OCI-LY3 (cell line): ENCODE data around the gene RABEPK.
"Not testable (repeated sequence)": the region's sequence is repeated elsewhere in the genome, so short reads cannot be mapped to it uniquely, and the experiment has no call there.

Source experiments
- H2AFZ ChIP-seq: fragments of 200-600, 300-600 bp; shearing (Covaris generic); 2 replicates; pipeline ENCODE4 v1.6.0; 2014; ENCODE audit warnings: antibody characterized with exemption, low read depth, low read length
- H3K27ac ChIP-seq: fragments of 200-600, 300-600 bp; sonication (generic); 2 replicates; pipeline ENCODE4 v1.5.1; 2014; ENCODE audit warnings: mild to moderate bottlenecking, low read length, moderate library complexity, mixed read lengths
- H3K27me3 ChIP-seq: fragments of 200-600, 300-600 bp; sonication (generic); 2 replicates; pipeline ENCODE4 v1.6.1; 2014; ENCODE audit warnings: low read depth, low read length, mixed read lengths
- H3K36me3 ChIP-seq: fragments of 200-600, 300-600 bp; sonication (generic); replicated peaks from 2 replicates; pipeline ENCODE3; 2014; ENCODE audit warnings: low read depth, low read length, mixed read lengths
- H3K4me1 ChIP-seq: fragments of 300-600, 200-600 bp; sonication (generic); 2 replicates; pipeline ENCODE4 v1.6.1; 2014; ENCODE audit warnings: low read length, mixed read lengths
- H3K4me2 ChIP-seq: fragments of 200-600, 300-600 bp; sonication (generic); 2 replicates; pipeline ENCODE4 v1.6.1; 2014; ENCODE audit warnings: low read length, mixed read lengths
- H3K4me3 ChIP-seq: fragments of 300-600, 200-600 bp; sonication (generic); 2 replicates; pipeline ENCODE4 v1.5.1; 2014; ENCODE audit warnings: antibody characterized with exemption, mild to moderate bottlenecking, low read length, moderate library complexity
- H3K79me2 ChIP-seq: fragments of 300-600, 200-600 bp; shearing (Covaris generic); 2 replicates; pipeline ENCODE4 v1.6.1; 2014; ENCODE audit warnings: mild to moderate bottlenecking, low read length, mixed read lengths
- H3K9ac ChIP-seq: fragments of 300-600, 200-600 bp; shearing (Covaris generic); 2 replicates; pipeline ENCODE4 v1.6.0; 2014; ENCODE audit warnings: mild to moderate bottlenecking, low read length, moderate library complexity
- H3K9me3 ChIP-seq: fragments of 200-600, 300-600 bp; shearing (Covaris generic); 2 replicates; pipeline ENCODE4 v1.6.1; 2014; ENCODE audit warnings: low read length, mixed read lengths; ENCODE audit not compliant: insufficient read depth
- H4K20me1 ChIP-seq: fragments of 200-600, 300-600 bp; sonication (generic); 2 replicates; pipeline ENCODE4 v1.6.1; 2016; ENCODE audit warnings: low read length, mixed read lengths; ENCODE audit not compliant: insufficient read depth
- CTCF ChIP-seq: fragments of 200-600, 300-600 bp; sonication (generic); IDR thresholded peaks from 2 replicates; pipeline ENCODE4 v1.5.1; 2014; ENCODE audit warnings: antibody characterized with exemption, low read length, low read depth
- EZH2phosphoT487 ChIP-seq: fragments of 200-600 bp; shearing (Covaris generic); IDR thresholded peaks from 2 replicates; pipeline ENCODE4 v1.6.1; 2018; ENCODE audit warnings: antibody characterized with exemption, mixed run types, low read depth

The RABEPK gene

GRCh38 chr9:125189361-125190289, 10.7 kb upstream of the RABEPK start, which contains the start of gene PPP6C:
Gene PPP6C (minus strand): TSS chr9:125189803. CDS start chr9:125189718, 85 bp downstream.
- no peaks in the 10 kb centered on the region for H3K27me3 ChIP-seq
- H3K27ac ChIP-seq = peak within 1 kb of the TSS; percentile 30
- peak within 1 kb of the TSS; percentile 88 for H3K9ac ChIP-seq
- peaks cover 9% of the 10 kb centered on the region for H3K4me1 ChIP-seq
- TF ChIP-seq EZH2phosphoT487 (no peak), CTCF (peak; percentile 59)
- H2AFZ ChIP-seq = peak within 1 kb of the TSS; percentile 98
- H3K4me3 ChIP-seq = peak within 1 kb of the TSS; percentile 84
- H3K36me3 ChIP-seq = no peaks in the 10 kb centered on the region
- peaks cover 7% of the 10 kb centered on the region; the same call in 1 of the 2 replicates for H4K20me1 ChIP-seq
- H3K79me2 ChIP-seq = peaks cover 58% of the 10 kb centered on the region
- no peaks in the 10 kb centered on the region for H3K9me3 ChIP-seq
- peak within 1 kb of the TSS; percentile 93 for H3K4me2 ChIP-seq

- peaks cover 9% of the 10 kb centered on the region for H3K4me1 ChIP-seq
- peak overlapping the region; percentile 88 for H3K9ac ChIP-seq
- H3K9me3 ChIP-seq = no peaks in the 10 kb centered on the region
- H3K36me3 ChIP-seq = no peaks in the 10 kb centered on the region
- peak overlapping the region; percentile 84 for H3K4me3 ChIP-seq
- TF ChIP-seq CTCF = no peak
- TF ChIP-seq EZH2phosphoT487 = no peak
- H3K27me3 ChIP-seq = no peaks in the 10 kb centered on the region
- H3K27ac ChIP-seq = no peak overlapping the region
- H3K79me2 ChIP-seq = peaks cover 51% of the 10 kb centered on the region
- H4K20me1 ChIP-seq = peaks cover 7% of the 10 kb centered on the region; the same call in 1 of the 2 replicates
- peak overlapping the region; percentile 98 for H2AFZ ChIP-seq
- H3K4me2 ChIP-seq = peak overlapping the region; percentile 90
Observed at GRCh38 chr9:125190361-125190801, 10.0 kb upstream of the RABEPK start.

- H3K36me3 ChIP-seq, H3K9ac ChIP-seq, H3K4me2 ChIP-seq, H3K4me1 ChIP-seq, H4K20me1 ChIP-seq, H3K9me3 ChIP-seq, H3K27me3 ChIP-seq, H3K79me2 ChIP-seq, H3K27ac ChIP-seq, H2AFZ ChIP-seq, H3K4me3 ChIP-seq: not testable (repeated sequence)
Observed at GRCh38 chr9:125194466-125194865, 5.9 kb upstream of the RABEPK start.

DNA sequence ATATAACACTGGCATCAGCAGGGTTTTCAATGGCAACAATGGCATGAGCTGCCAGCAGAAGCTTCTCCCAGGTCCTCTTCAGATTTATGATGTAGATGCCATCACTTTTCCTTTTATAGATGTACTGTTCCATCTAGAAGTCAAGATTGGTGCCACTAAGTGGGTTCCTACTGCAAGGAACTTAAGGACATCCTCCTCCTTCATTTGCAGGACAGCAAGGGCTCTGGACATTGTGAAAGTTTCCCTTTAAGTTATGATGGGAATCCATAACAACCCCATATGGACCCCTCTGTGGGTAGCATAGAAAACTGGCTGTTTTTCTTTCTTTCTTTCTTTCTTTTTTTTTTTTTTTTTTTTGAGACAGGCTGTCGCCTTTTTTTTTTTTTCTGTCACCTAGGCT, 4.8 kb upstream of the RABEPK start:
- H3K27ac ChIP-seq, H3K9ac ChIP-seq, H3K27me3 ChIP-seq, H4K20me1 ChIP-seq, H3K79me2 ChIP-seq, H3K4me3 ChIP-seq, H3K4me1 ChIP-seq, H3K9me3 ChIP-seq, H3K4me2 ChIP-seq, H2AFZ ChIP-seq, H3K36me3 ChIP-seq: not testable (repeated sequence)
